Measurements from ENCODE around the gene NOL11. TPM values are rescaled to one million over a fixed set of nuclear protein-coding genes. Genes with fewer than 3 reads are reported as not detected.

The NOL11 gene
- total and polyA plus RNA-seq, 2 experiments from 2014 or later, result 116 to 130 TPM

DNA sequence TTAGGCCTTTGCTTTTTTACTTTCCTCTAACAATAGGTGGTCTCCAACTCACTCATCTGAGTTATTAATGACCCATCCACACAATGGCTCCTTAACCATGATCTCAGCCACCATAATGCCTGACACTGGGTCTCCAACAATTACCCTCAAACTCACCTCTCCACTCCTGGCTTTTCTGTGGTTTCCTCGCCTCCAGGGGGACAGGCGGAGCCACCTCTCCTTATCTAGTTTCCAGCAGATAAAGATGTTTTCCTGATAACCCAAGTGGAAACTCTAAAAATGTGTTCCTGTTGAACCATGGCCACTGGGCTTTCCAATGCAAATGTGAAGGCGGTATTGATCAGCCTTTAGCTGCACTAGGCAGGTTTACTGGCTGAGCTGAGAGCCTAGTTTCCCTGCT is 9.4 kb upstream of the NOL11 start:
- Histone ChIP-seq H3K79me2 (replicated peaks; ENCODE audit: insufficient read depth) (no peaks in the 10 kb centered on the region), H3K4me1 (ENCODE audit: insufficient read depth) (peaks cover 6% of the 10 kb centered on the region), H3K9me2 (ENCODE audit: insufficient read depth) (no peaks in the 10 kb centered on the region), H4K20me1 (replicated peaks; ENCODE audit: insufficient read depth) (no peaks in the 10 kb centered on the region), H2AFZ (peak overlapping the region; percentile 78), H3K27ac (ENCODE audit: low read depth) (no peak overlapping the region), H3K4me3 (no peak overlapping the region), H3K27me3 (ENCODE audit: insufficient read depth) (no peaks in the 10 kb centered on the region), H3K36me3 (ENCODE audit: insufficient read depth) (no peaks in the 10 kb centered on the region), H3F3A (replicated peaks; ENCODE audit: low read depth) (no peaks in the 10 kb centered on the region), H3K4me2 (no peak overlapping the region)
- Mint-ChIP-seq H3K4me1 (peaks cover 14% of the 10 kb centered on the region), H3K27me3 (ENCODE audit: insufficient read depth, low read depth, poor library complexity) (peaks cover 3% of the 10 kb centered on the region), H3K36me3 (ENCODE audit: low read depth) (peaks cover 5% of the 10 kb centered on the region; the same call in 1 of the 3 replicates), H3K9me3 (peaks cover 6% of the 10 kb centered on the region; the same call in 2 of the 3 replicates), H3K4me3 (no peak overlapping the region), H3K27ac (peak overlapping the region; percentile 29; the same call in 1 of the 2 replicates)
- no peak; the same call in 2 of the 3 replicates for ATAC-seq
- TF ChIP-seq, protein P1, sequence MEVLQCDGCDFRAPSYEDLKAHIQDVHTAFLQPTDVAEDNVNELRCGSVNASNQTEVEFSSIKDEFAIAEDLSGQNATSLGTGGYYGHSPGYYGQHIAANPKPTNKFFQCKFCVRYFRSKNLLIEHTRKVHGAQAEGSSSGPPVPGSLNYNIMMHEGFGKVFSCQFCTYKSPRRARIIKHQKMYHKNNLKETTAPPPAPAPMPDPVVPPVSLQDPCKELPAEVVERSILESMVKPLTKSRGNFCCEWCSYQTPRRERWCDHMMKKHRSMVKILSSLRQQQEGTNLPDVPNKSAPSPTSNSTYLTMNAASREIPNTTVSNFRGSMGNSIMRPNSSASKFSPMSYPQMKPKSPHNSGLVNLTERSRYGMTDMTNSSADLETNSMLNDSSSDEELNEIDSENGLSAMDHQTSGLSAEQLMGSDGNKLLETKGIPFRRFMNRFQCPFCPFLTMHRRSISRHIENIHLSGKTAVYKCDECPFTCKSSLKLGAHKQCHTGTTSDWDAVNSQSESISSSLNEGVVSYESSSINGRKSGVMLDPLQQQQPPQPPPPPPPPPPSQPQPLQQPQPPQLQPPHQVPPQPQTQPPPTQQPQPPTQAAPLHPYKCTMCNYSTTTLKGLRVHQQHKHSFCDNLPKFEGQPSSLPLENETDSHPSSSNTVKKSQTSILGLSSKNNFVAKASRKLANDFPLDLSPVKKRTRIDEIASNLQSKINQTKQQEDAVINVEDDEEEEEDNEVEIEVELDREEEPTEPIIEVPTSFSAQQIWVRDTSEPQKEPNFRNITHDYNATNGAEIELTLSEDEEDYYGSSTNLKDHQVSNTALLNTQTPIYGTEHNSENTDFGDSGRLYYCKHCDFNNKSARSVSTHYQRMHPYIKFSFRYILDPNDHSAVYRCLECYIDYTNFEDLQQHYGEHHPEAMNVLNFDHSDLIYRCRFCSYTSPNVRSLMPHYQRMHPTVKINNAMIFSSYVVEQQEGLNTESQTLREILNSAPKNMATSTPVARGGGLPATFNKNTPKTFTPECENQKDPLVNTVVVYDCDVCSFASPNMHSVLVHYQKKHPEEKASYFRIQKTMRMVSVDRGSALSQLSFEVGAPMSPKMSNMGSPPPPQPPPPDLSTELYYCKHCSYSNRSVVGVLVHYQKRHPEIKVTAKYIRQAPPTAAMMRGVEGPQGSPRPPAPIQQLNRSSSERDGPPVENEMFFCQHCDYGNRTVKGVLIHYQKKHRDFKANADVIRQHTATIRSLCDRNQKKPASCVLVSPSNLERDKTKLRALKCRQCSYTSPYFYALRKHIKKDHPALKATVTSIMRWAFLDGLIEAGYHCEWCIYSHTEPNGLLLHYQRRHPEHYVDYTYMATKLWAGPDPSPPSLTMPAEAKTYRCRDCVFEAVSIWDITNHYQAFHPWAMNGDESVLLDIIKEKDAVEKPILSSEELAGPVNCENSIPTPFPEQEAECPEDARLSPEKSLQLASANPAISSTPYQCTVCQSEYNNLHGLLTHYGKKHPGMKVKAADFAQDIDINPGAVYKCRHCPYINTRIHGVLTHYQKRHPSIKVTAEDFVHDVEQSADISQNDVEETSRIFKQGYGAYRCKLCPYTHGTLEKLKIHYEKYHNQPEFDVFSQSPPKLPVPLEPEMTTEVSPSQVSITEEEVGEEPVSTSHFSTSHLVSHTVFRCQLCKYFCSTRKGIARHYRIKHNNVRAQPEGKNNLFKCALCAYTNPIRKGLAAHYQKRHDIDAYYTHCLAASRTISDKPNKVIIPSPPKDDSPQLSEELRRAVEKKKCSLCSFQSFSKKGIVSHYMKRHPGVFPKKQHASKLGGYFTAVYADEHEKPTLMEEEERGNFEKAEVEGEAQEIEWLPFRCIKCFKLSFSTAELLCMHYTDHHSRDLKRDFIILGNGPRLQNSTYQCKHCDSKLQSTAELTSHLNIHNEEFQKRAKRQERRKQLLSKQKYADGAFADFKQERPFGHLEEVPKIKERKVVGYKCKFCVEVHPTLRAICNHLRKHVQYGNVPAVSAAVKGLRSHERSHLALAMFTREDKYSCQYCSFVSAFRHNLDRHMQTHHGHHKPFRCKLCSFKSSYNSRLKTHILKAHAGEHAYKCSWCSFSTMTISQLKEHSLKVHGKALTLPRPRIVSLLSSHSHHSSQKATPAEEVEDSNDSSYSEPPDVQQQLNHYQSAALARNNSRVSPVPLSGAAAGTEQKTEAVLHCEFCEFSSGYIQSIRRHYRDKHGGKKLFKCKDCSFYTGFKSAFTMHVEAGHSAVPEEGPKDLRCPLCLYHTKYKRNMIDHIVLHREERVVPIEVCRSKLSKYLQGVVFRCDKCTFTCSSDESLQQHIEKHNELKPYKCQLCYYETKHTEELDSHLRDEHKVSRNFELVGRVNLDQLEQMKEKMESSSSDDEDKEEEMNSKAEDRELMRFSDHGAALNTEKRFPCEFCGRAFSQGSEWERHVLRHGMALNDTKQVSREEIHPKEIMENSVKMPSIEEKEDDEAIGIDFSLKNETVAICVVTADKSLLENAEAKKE (CRISPR knock-in tag; IDR thresholded peaks at IDR 0.05), result no peak
- TF ChIP-seq POLR2AphosphoS5 (IDR thresholded peaks at IDR 0.05; ENCODE audit: low read depth) (no peak), STAT1 (IDR thresholded peaks at IDR 0.05; ENCODE audit: unreplicated experiment) (no peak), CREB1 (CRISPR knock-in tag; IDR thresholded peaks at IDR 0.05; ENCODE audit: low read depth) (no peak), EZH2 (IDR thresholded peaks at IDR 0.05; ENCODE audit: low read depth, unreplicated experiment) (no peak), NANOG (IDR thresholded peaks at IDR 0.05; ENCODE audit: borderline replicate concordance) (no peak), ZNF114 (CRISPR knock-in tag; IDR thresholded peaks at IDR 0.05) (no peak), JUNB (IDR thresholded peaks at IDR 0.05; ENCODE audit: unreplicated experiment) (no peak)
- TF ChIP-seq, protein P2, sequence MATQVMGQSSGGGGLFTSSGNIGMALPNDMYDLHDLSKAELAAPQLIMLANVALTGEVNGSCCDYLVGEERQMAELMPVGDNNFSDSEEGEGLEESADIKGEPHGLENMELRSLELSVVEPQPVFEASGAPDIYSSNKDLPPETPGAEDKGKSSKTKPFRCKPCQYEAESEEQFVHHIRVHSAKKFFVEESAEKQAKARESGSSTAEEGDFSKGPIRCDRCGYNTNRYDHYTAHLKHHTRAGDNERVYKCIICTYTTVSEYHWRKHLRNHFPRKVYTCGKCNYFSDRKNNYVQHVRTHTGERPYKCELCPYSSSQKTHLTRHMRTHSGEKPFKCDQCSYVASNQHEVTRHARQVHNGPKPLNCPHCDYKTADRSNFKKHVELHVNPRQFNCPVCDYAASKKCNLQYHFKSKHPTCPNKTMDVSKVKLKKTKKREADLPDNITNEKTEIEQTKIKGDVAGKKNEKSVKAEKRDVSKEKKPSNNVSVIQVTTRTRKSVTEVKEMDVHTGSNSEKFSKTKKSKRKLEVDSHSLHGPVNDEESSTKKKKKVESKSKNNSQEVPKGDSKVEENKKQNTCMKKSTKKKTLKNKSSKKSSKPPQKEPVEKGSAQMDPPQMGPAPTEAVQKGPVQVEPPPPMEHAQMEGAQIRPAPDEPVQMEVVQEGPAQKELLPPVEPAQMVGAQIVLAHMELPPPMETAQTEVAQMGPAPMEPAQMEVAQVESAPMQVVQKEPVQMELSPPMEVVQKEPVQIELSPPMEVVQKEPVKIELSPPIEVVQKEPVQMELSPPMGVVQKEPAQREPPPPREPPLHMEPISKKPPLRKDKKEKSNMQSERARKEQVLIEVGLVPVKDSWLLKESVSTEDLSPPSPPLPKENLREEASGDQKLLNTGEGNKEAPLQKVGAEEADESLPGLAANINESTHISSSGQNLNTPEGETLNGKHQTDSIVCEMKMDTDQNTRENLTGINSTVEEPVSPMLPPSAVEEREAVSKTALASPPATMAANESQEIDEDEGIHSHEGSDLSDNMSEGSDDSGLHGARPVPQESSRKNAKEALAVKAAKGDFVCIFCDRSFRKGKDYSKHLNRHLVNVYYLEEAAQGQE (IDR thresholded peaks at IDR 0.05; ENCODE audit: unreplicated experiment), result no peak
- TF ChIP-seq, protein P3, sequence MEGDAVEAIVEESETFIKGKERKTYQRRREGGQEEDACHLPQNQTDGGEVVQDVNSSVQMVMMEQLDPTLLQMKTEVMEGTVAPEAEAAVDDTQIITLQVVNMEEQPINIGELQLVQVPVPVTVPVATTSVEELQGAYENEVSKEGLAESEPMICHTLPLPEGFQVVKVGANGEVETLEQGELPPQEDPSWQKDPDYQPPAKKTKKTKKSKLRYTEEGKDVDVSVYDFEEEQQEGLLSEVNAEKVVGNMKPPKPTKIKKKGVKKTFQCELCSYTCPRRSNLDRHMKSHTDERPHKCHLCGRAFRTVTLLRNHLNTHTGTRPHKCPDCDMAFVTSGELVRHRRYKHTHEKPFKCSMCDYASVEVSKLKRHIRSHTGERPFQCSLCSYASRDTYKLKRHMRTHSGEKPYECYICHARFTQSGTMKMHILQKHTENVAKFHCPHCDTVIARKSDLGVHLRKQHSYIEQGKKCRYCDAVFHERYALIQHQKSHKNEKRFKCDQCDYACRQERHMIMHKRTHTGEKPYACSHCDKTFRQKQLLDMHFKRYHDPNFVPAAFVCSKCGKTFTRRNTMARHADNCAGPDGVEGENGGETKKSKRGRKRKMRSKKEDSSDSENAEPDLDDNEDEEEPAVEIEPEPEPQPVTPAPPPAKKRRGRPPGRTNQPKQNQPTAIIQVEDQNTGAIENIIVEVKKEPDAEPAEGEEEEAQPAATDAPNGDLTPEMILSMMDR (conservative IDR thresholded peaks at IDR 0.05; ENCODE audit: low read depth in 2 of 2), result no peak
- TF ChIP-seq, protein P4, sequence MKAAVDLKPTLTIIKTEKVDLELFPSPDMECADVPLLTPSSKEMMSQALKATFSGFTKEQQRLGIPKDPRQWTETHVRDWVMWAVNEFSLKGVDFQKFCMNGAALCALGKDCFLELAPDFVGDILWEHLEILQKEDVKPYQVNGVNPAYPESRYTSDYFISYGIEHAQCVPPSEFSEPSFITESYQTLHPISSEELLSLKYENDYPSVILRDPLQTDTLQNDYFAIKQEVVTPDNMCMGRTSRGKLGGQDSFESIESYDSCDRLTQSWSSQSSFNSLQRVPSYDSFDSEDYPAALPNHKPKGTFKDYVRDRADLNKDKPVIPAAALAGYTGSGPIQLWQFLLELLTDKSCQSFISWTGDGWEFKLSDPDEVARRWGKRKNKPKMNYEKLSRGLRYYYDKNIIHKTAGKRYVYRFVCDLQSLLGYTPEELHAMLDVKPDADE (IDR thresholded peaks at IDR 0.05), result no peak
- no peak for DNase-seq (ENCODE audit: low spot score)

All from GM23338 (cell line).